Peyer's patch (tissue), 4 donors: ENCODE data around the gene IMPG1. TPM values are rescaled to one million over a fixed set of nuclear protein-coding genes. Genes with fewer than 3 reads are reported as not detected.

ENCODE experiments used
- DNase-seq, 3 donors: peaks; one replicate each; pipeline ENCODE4 v3.0.0-alpha.2; 2017 to 2019
- H3K27ac ChIP-seq, 4 donors: fragments of 200-600 bp; sonication (generic); one replicate each; pipeline ENCODE4 v1.5.1; 2016 to 2019
- H3K27me3 ChIP-seq, 2 donors: fragments of 200-600 bp; sonication (generic); one replicate each; pipeline ENCODE4 v1.5.1; 2019
- H3K36me3 ChIP-seq, 3 donors: fragments of 200-600 bp; sonication (generic); one replicate each; pipeline ENCODE4 v1.5.1; 2016 to 2019
- H3K4me1 ChIP-seq, 4 donors: fragments of 200-600 bp; sonication (generic); one replicate each; pipeline ENCODE4 v1.5.1; 2016 to 2019
- H3K4me3 ChIP-seq, 4 donors: fragments of 200-600 bp; sonication (generic); 1 replicate in 3 of 4; 2 replicates in 1 of 4; pipeline ENCODE4 v1.5.1; 2016 to 2019; ENCODE audit warnings: mild to moderate bottlenecking in 1 of 4
- H3K9me3 ChIP-seq, 4 donors: fragments of 200-600 bp; sonication (generic); one replicate each; pipeline ENCODE4 v1.5.1; 2016 to 2019; ENCODE audit warnings: mild to moderate bottlenecking in 1 of 4
- CTCF ChIP-seq, 6 experiments: fragments of 450-650 bp in 4 of 6; fragments of 200-600 bp in 2 of 6; sonication (generic) in 1 of 6; IDR thresholded peaks; one replicate each; pipeline ENCODE4 v1.5.1; 2017 to 2019; ENCODE audit warnings: antibody characterized with exemption in 6 of 6, mild to moderate bottlenecking in 3 of 6, moderate library complexity in 1 of 6
- POLR2A ChIP-seq, 2 donors: fragments of 450-650 bp; IDR thresholded peaks; one replicate each; pipeline ENCODE4 v1.5.1; 2017; ENCODE audit warnings: antibody characterized with exemption in 2 of 2, mild to moderate bottlenecking in 2 of 2, moderate library complexity in 2 of 2
- total RNA-seq, 4 donors: library from RNA; depleted of rRNA; stranded (reverse); fragments of >200 nt; gene quantifications; one replicate each; pipeline ENCODE4 v1.1.0, GENCODE V29; 2016

The IMPG1 gene
- total RNA-seq, 4 donors from 2014 or later = not detected

GRCh38 chr6:76000629-76001028, 71.8 kb downstream of the IMPG1 start:
- TF ChIP-seq POLR2A (IDR thresholded peaks at IDR 0.05) = no peak
- no peak for TF ChIP-seq CTCF (IDR thresholded peaks at IDR 0.05)
- no peak overlapping the region for H3K27ac ChIP-seq
- H3K27me3 ChIP-seq = no peaks in the 10 kb centered on the region
- no peaks in the 10 kb centered on the region for H3K4me1 ChIP-seq
- no peaks in the 10 kb centered on the region for H3K36me3 ChIP-seq
- no peak overlapping the region for H3K4me3 ChIP-seq
- H3K9me3 ChIP-seq = no peaks in the 10 kb centered on the region
- DNase-seq = no peak

DNA sequence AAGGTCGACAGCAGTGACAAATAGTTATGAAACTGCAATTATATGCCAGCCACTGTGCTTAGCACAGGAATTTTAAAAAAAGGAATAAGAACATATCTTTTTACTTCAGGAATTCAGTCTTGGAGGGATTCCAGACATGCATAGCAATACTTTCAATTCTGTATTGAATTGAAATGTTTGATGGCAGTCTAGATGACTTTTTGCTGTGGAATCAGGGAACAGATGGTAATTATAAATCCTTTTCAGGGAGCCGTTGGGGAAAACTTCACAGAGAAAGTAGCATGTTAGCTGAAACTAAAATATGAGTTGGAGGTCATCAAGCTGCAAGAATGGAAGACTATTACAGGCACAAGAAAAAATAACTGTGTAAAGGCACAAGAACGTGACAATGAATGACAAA, 74.8 kb downstream of the IMPG1 start:
- no peak overlapping the region for H3K27ac ChIP-seq
- H3K4me1 ChIP-seq = no peaks in the 10 kb centered on the region
- no peak for DNase-seq
- H3K36me3 ChIP-seq = no peaks in the 10 kb centered on the region
- H3K9me3 ChIP-seq = no peaks in the 10 kb centered on the region
- no peak for TF ChIP-seq POLR2A (IDR thresholded peaks at IDR 0.05)
- no peak for TF ChIP-seq CTCF (IDR thresholded peaks at IDR 0.05)
- no peaks in the 10 kb centered on the region for H3K27me3 ChIP-seq
- H3K4me3 ChIP-seq = no peak overlapping the region

GRCh38 chr6:75993236-75994162, 79.0 kb downstream of the IMPG1 start:
- Histone ChIP-seq H3K9me3 (no peaks in the 10 kb centered on the region), H3K36me3 (no peaks in the 10 kb centered on the region), H3K27ac (no peak overlapping the region), H3K4me3 (no peak overlapping the region), H3K27me3 (no peaks in the 10 kb centered on the region), H3K4me1 (no peaks in the 10 kb centered on the region)
- no peak for DNase-seq
- TF ChIP-seq CTCF (IDR thresholded peaks at IDR 0.05) (no peak), POLR2A (IDR thresholded peaks at IDR 0.05) (no peak)

GRCh38 chr6:75991941-75992340, 80.5 kb downstream of the IMPG1 start:
- Histone ChIP-seq H3K9me3 (no peaks in the 10 kb centered on the region), H3K4me1 (no peaks in the 10 kb centered on the region), H3K27ac (no peak overlapping the region), H3K27me3 (no peaks in the 10 kb centered on the region), H3K4me3 (no peak overlapping the region), H3K36me3 (no peaks in the 10 kb centered on the region)
- TF ChIP-seq POLR2A (IDR thresholded peaks at IDR 0.05) (no peak), CTCF (IDR thresholded peaks at IDR 0.05) (no peak)
- DNase-seq = no peak

DNA sequence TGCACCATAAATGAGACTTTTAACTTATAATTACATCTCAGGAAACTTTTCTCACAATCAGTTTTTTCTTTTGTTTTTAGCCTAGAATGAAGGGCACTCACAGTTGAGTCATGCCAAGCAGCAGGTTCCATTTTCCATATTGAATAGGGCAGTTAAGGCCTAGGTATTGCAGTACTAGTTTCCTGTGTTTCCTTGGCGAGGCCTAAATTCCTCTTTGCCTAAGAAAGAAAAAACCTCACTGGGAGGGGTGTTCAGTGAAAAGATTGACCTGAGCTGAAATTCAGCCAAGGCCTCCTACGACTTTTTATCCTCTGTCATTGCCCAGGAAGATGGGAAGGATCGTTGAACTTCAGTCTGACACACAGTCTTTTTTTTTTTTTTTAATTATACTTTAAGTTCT, 85.5 kb downstream of the IMPG1 start:
- H3K4me1 ChIP-seq = no peaks in the 10 kb centered on the region
- H3K27me3 ChIP-seq = no peaks in the 10 kb centered on the region
- H3K4me3 ChIP-seq = no peak overlapping the region
- no peaks in the 10 kb centered on the region for H3K36me3 ChIP-seq
- no peak overlapping the region for H3K27ac ChIP-seq
- DNase-seq = no peak
- H3K9me3 ChIP-seq = no peaks in the 10 kb centered on the region
- TF ChIP-seq POLR2A (IDR thresholded peaks at IDR 0.05) (no peak), CTCF (IDR thresholded peaks at IDR 0.05) (no peak)
